GM12872 (cell line): ENCODE data around the gene UNC5C.

Experiments used
- CTCF ChIP-seq: IDR thresholded peaks from 3 replicates; pipeline ENCODE4 v1.5.1; 2011; ENCODE audit warnings: low read depth, mild to moderate bottlenecking, low read length, moderate library complexity; ENCODE audit not compliant: insufficient read depth

UNC5C gene

GRCh38 chr4:95288552-95288951 lies 260.2 kb downstream of the UNC5C start:
- TF ChIP-seq CTCF: no peak

- TF ChIP-seq CTCF: no peak
These were observed 263.0 kb downstream of the UNC5C start for GRCh38 chr4:95285797-95286196.

GRCh38 chr4:95284655-95285054 lies 264.1 kb downstream of the UNC5C start:
- no peak for TF ChIP-seq CTCF

DNA sequence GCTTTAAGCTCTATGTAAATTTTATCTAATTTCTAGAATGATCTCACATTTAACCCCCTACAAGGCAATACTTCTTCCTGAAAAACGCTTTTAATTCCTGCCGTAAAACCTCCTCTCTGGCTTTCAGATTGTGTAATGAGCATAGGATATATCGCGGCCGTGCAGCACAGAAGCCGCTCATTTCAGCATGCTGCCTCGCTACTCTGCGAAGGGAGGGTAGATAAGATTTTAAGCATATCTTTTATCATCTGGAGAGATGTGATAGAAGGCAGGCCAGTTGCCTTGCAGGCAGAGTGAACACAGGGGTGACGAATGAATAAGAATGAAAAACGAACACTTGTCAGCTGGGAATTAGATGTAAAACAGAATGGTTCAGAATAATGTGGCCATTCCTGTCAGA lies 265.5 kb downstream of the UNC5C start:
- no peak for TF ChIP-seq CTCF

DNA sequence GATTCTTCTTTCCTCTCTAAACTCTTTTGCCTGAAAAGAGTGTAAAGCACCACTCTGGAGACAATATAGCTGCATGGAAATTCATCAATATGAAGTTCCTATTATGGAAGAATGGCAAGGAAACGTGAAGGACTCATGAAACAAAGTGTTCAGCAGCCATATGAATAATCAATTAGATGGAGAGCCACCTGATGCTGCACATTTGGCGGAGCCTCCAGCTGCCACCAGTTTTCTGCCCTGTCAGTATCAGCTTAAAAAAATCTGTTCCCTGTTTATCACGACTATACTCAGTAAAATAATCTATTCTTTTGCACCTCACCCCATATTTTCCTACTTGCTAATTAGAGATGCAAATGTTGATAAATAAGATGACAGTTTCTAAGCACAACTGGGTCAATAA lies 276.0 kb downstream of the UNC5C start:
- TF ChIP-seq CTCF: no peak

DNA sequence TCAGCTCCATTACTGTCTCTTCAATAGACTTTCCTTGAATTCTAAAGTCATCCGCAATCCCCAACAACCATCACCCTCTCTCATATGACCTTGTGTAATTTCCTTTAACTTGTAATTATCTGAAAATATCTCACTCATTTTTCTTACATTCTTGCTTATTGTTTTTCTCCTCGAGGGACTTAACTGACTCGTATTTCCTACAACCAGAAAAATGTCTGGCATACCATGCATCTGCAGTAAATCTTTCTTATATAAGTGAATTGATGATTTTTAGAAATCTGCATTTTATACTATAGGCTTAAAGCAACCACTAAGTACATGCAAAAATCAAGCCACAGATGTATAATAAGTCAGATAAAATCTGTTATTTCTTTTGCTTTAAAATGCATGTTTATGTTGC lies 276.7 kb downstream of the UNC5C start:
- TF ChIP-seq CTCF: no peak

GRCh38 chr4:95268819-95269565 lies 279.8 kb downstream of the UNC5C start:
- TF ChIP-seq CTCF: no peak

DNA sequence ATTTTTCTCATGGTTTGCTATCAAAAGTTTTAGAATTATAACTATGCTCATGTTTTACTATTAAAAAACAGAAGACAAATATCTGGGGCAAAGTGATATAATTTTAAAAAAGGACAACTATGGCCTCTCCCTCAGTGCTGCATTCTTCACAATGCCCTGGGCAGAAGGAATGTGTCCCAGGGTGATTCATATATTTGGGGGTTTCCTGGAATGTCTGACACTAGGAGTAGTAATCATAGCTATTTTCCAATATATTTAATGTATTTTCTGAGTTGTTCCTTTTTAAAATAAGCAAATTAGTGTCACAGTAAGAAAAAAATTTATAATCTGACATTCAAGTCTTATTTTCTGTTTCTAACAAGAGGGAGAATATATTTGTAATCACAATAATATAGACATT lies 281.7 kb downstream of the UNC5C start:
- no peak for TF ChIP-seq CTCF
